ENCODE measurements around the gene PLXNA1.

Gene PLXNA1

DNA sequence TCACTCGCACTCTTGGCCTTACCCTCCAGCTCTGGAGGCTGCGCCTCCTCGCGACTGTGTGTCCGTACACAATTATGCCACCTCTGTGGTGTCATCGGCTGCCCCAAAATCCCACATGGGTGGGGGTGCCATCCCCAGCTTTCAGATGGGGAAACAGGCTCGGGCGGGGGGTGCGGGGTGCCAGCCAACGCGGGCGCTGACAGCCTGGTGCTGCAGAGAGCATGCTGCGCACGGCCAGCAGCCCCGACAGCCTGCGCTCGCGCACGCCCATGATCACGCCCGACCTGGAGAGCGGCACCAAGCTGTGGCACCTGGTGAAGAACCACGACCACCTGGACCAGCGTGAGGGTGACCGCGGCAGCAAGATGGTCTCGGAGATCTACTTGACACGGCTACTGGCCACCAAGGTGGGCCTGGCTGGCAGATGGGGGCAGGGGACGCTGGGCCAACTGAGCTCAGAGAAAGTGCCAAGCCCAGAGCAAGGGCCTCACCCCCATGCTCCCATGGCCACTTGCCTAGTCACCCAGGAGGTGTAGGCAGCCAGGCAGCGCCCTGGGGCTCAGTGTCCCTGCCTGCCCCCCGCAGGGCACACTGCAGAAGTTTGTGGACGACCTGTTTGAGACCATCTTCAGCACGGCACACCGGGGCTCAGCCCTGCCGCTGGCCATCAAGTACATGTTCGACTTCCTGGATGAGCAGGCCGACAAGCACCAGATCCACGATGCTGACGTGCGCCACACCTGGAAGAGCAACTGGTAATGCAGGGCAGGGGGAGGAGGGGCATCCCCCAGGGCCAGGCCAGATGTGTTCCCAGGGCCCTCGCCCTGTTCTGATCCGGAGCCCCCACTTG lies 47.0 kb downstream of the PLXNA1 start:
- no peak for DNase-seq (ENCODE audit: low read depth)
- no peak overlapping the region for H3K4me3 ChIP-seq (replicated peaks; ENCODE audit: low read depth, low read length)
- TF ChIP-seq, protein P1, sequence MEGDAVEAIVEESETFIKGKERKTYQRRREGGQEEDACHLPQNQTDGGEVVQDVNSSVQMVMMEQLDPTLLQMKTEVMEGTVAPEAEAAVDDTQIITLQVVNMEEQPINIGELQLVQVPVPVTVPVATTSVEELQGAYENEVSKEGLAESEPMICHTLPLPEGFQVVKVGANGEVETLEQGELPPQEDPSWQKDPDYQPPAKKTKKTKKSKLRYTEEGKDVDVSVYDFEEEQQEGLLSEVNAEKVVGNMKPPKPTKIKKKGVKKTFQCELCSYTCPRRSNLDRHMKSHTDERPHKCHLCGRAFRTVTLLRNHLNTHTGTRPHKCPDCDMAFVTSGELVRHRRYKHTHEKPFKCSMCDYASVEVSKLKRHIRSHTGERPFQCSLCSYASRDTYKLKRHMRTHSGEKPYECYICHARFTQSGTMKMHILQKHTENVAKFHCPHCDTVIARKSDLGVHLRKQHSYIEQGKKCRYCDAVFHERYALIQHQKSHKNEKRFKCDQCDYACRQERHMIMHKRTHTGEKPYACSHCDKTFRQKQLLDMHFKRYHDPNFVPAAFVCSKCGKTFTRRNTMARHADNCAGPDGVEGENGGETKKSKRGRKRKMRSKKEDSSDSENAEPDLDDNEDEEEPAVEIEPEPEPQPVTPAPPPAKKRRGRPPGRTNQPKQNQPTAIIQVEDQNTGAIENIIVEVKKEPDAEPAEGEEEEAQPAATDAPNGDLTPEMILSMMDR (IDR thresholded peaks at IDR 0.05; ENCODE audit: low read length, missing control alignments) = no peak

DNA sequence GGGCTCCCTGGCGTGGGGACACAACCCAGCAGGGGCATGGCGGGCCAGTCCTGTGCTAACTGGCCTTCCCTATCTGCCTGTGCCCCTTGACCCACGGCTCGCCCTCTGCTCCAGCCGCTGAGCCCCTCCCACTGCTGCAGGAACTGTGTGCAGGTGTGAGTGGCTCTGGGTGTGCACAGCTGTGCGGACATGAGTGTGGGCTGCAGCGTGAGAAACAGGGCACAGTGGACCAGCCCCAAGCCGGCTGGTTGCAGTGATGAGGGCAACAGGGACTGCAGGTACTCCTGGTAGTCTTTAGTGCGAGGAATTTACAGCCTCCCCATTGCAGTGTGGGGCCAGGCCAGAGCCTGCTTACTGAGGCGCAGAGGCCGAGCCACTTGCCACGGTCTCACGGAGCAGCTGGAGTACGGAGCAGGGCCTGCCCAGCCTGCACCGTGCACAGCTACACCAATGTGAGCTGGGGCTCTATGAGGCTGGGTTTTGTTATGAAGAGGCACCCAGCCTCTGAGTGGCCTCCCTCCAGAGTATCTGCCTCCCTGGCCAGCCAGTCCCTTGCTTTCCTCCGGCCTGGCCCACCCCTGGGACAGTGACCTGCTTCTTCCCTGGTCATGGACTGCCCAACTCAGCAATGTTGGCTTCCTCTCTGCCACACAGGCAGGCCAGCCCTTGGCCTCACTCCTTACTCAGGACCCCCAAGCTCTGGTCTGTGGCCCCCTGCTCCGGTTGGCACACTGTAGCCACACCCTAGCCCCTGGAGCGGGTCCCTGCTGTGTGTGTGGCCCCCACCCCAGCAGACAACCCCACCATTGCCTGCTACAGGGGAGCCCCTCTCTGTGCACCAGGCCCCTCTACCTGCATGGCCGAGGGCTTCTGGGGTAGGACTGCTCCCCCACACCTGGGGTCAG lies 47.8 kb downstream of the PLXNA1 start:
- DNase-seq (ENCODE audit: low read depth) = no peak

DNA sequence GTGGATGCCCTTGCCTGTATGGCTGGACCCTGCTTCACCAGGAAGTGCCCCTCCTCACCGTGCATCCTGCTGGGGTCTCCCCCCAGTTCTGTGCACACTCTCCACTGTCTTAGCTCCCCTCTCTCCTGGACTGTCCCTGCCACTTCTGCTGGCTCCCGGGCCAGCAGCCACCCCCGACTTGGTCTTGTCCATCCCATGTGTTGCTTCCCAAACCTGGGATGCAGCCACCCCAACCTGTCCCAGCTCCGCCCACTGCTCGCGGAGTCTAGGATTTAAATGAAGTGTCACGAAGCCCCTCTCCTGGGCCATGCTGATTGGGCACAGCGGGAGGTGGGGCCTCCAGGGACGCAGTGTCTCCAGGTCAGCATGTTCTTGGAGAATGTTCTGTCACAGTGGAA lies 48.5 kb downstream of the PLXNA1 start:
- no peak overlapping the region for H3K4me3 ChIP-seq (replicated peaks; ENCODE audit: low read depth, low read length)
- TF ChIP-seq, protein P1 (IDR thresholded peaks at IDR 0.05; ENCODE audit: low read length, missing control alignments) = no peak
- DNase-seq (ENCODE audit: low read depth) = no peak

More for the DNA sequence above, 47.8 kb downstream of the PLXNA1 start:
- no peak overlapping the region for H3K4me3 ChIP-seq (replicated peaks; ENCODE audit: low read depth, low read length)
- TF ChIP-seq, protein P1 (IDR thresholded peaks at IDR 0.05; ENCODE audit: low read length, missing control alignments) = no peak

DNA sequence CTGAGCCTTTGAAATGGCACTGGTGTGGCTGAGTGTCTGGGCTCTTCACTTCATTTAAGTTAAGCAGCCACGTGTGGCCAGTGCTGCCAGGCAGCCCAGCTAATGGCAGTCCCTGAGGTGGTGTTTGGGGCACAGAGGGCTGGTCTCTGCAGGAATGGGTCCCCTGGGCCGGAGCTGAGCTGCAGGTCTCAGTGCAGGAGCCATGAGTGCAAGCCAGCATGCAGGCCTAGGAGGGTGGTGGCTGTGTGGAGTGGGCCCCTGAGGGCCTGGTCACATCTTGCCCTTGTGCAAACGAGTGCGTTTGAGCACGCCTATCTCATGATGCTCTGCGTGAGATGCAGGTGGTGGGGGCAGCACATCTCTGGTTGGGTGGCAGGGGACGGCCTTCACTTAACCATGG lies 48.9 kb downstream of the PLXNA1 start:
- no peak for DNase-seq (ENCODE audit: low read depth)
- TF ChIP-seq, protein P1 (IDR thresholded peaks at IDR 0.05; ENCODE audit: low read length, missing control alignments) = no peak
- no peak overlapping the region for H3K4me3 ChIP-seq (replicated peaks; ENCODE audit: low read depth, low read length)

DNA sequence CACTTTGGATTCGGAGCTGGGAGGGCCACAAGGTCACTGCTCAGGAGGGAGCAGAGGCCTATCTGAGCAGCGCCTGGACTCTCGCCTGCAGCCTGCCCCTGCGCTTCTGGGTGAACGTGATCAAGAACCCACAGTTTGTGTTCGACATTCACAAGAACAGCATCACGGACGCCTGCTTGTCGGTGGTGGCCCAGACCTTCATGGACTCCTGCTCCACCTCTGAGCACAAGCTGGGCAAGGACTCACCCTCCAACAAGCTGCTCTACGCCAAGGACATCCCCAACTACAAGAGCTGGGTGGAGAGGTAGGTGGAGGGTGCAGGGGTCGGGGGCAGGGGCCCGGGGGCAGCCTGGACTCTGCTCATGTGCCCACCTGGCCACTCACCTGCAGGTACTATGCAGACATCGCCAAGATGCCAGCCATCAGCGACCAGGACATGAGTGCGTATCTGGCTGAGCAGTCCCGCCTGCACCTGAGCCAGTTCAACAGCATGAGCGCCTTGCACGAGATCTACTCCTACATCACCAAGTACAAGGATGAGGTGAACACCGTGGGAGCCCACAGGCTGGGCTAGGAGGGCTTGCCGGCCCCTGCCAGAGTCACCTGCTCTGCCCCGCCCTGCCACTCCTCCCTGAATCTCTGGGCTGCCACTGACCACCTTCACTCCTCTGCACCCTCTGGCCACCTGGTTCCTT lies 49.5 kb downstream of the PLXNA1 start:
- no peak for DNase-seq (ENCODE audit: low read depth)
- H3K4me3 ChIP-seq (replicated peaks; ENCODE audit: low read depth, low read length) = no peak overlapping the region
- TF ChIP-seq, protein P1 (IDR thresholded peaks at IDR 0.05; ENCODE audit: low read length, missing control alignments) = no peak

Measured in fibroblast of pulmonary artery (primary cell).